Measurements from ENCODE around the gene SDC3. TPM values are rescaled to one million over a fixed set of nuclear protein-coding genes. Genes with fewer than 3 reads are reported as not detected.

The SDC3 gene
- total RNA-seq, 1 donor from 2014 or later = 51.3 TPM

- TF ChIP-seq CTCF (IDR thresholded peaks at IDR 0.05; ENCODE audit: unreplicated experiment) = no peak
- Mint-ChIP-seq H3K27me3 (ENCODE audit: unreplicated experiment) (peaks cover 7% of the 10 kb centered on the region), H3K36me3 (ENCODE audit: low read depth, unreplicated experiment) (no peaks in the 10 kb centered on the region), H3K4me1 (ENCODE audit: unreplicated experiment) (peaks cover 16% of the 10 kb centered on the region), H3K27ac (ENCODE audit: unreplicated experiment) (peak overlapping the region; percentile 67), H3K9me3 (ENCODE audit: unreplicated experiment) (no peaks in the 10 kb centered on the region), H3K4me3 (ENCODE audit: unreplicated experiment) (no peak overlapping the region)
- no peak for DNase-seq (ENCODE audit: low spot score)
Observed at GRCh38 chr1:30885570-30886522, 22.7 kb downstream of the SDC3 start.

- peak overlapping the region; percentile 11 for H3K27ac Mint-ChIP-seq (ENCODE audit: unreplicated experiment)
- peaks cover 18% of the 10 kb centered on the region for H3K4me1 Mint-ChIP-seq (ENCODE audit: unreplicated experiment)
- TF ChIP-seq CTCF (IDR thresholded peaks at IDR 0.05; ENCODE audit: unreplicated experiment) = no peak
Observed at GRCh38 chr1:30884723-30885122, 23.8 kb downstream of the SDC3 start.

GRCh38 chr1:30883389-30884172 lies 25.0 kb downstream of the SDC3 start:
- Mint-ChIP-seq H3K27me3 (ENCODE audit: unreplicated experiment) (peaks cover 9% of the 10 kb centered on the region), H3K4me3 (ENCODE audit: unreplicated experiment) (no peak overlapping the region), H3K27ac (ENCODE audit: unreplicated experiment) (no peak overlapping the region), H3K36me3 (ENCODE audit: low read depth, unreplicated experiment) (no peaks in the 10 kb centered on the region), H3K4me1 (ENCODE audit: unreplicated experiment) (peaks cover 29% of the 10 kb centered on the region), H3K9me3 (ENCODE audit: unreplicated experiment) (no peaks in the 10 kb centered on the region)
- DNase-seq (ENCODE audit: low spot score) = no peak
- TF ChIP-seq CTCF (IDR thresholded peaks at IDR 0.05; ENCODE audit: unreplicated experiment) = no peak

More at GRCh38 chr1:30884723-30885122, 23.8 kb downstream of the SDC3 start:
- no peak overlapping the region for H3K4me3 Mint-ChIP-seq (ENCODE audit: unreplicated experiment)
- H3K9me3 Mint-ChIP-seq (ENCODE audit: unreplicated experiment) = no peaks in the 10 kb centered on the region
- no peak for DNase-seq (ENCODE audit: low spot score)
- H3K27me3 Mint-ChIP-seq (ENCODE audit: unreplicated experiment) = peaks cover 7% of the 10 kb centered on the region
- no peaks in the 10 kb centered on the region for H3K36me3 Mint-ChIP-seq (ENCODE audit: low read depth, unreplicated experiment)

GRCh38 chr1:30882678-30883388 lies 25.7 kb downstream of the SDC3 start:
- DNase-seq (ENCODE audit: low spot score) = no peak
- TF ChIP-seq CTCF (IDR thresholded peaks at IDR 0.05; ENCODE audit: unreplicated experiment) = no peak
- Mint-ChIP-seq H3K36me3 (ENCODE audit: low read depth, unreplicated experiment) (no peaks in the 10 kb centered on the region), H3K4me3 (ENCODE audit: unreplicated experiment) (peak overlapping the region; percentile 14), H3K27ac (ENCODE audit: unreplicated experiment) (no peak overlapping the region), H3K4me1 (ENCODE audit: unreplicated experiment) (peaks cover 33% of the 10 kb centered on the region), H3K27me3 (ENCODE audit: unreplicated experiment) (peaks cover 9% of the 10 kb centered on the region), H3K9me3 (ENCODE audit: unreplicated experiment) (no peaks in the 10 kb centered on the region)
